GM23338 (cell line): ENCODE results near the gene KAT6B.

Experiments used
- EZH2phosphoT487 ChIP-seq: fragments of 200-600 bp; sonication (generic); IDR thresholded peaks from one replicate; pipeline ENCODE4 v1.8.1; 2018; ENCODE audit warnings: antibody characterized with exemption; ENCODE audit not compliant: unreplicated experiment
- JUNB ChIP-seq: IDR thresholded peaks from one replicate; pipeline ENCODE4 v1.6.1; 2016; ENCODE audit warnings: antibody characterized with exemption; ENCODE audit not compliant: unreplicated experiment
- POLR2AphosphoS5 ChIP-seq: IDR thresholded peaks from 2 replicates; pipeline ENCODE4 v1.6.1; 2016; ENCODE audit warnings: antibody characterized with exemption, low read depth
- TF ChIP-seq, protein P1 (sequence below), 2 experiments: fragments of 200-600 bp in 1 of 2; sonication (generic) in 1 of 2; conservative IDR thresholded peaks; 2 replicates each; pipeline versions ENCODE4 v1.5.1 to v1.6.1; 2016 to 2017; ENCODE audit warnings: antibody characterized with exemption in 2 of 2, low read depth in 2 of 2, mild to moderate bottlenecking in 2 of 2, moderate library complexity in 1 of 2

DNA sequence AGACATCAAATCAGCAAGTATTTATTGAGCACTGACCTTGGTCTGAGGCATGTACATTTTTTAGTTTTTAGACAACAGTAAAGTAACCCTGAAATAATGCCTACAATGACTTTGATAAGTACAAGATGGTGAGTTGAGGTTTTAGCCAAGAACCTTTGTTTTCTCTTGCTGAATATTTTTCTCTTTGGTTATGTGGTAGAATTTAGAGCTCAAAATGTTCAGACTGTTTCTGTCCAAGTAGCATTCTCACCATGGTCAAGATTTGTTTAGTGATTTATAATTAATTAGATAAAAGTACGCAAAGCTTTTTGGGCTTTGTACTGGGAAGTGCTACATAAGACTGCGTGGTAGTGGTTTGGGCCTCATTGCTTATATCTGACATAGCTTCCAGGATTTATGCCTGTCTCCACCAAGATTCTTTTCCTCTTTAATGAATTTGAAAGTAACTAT lies 102.4 kb downstream of the KAT6B start:
- TF ChIP-seq JUNB = no peak
- no peak for TF ChIP-seq EZH2phosphoT487
- TF ChIP-seq, protein P1, sequence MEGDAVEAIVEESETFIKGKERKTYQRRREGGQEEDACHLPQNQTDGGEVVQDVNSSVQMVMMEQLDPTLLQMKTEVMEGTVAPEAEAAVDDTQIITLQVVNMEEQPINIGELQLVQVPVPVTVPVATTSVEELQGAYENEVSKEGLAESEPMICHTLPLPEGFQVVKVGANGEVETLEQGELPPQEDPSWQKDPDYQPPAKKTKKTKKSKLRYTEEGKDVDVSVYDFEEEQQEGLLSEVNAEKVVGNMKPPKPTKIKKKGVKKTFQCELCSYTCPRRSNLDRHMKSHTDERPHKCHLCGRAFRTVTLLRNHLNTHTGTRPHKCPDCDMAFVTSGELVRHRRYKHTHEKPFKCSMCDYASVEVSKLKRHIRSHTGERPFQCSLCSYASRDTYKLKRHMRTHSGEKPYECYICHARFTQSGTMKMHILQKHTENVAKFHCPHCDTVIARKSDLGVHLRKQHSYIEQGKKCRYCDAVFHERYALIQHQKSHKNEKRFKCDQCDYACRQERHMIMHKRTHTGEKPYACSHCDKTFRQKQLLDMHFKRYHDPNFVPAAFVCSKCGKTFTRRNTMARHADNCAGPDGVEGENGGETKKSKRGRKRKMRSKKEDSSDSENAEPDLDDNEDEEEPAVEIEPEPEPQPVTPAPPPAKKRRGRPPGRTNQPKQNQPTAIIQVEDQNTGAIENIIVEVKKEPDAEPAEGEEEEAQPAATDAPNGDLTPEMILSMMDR (conservative IDR thresholded peaks at IDR 0.05; ENCODE audit: low read depth in 2 of 2) = no peak
- no peak for TF ChIP-seq POLR2AphosphoS5
